HG02981 (cell line): ENCODE data around the gene MAP4K4.

Experiments
- ATAC-seq: cut with Tn5 transposase; IDR thresholded peaks from one replicate; pipeline ENCODE4 v1.9.1; 2021; ENCODE audit warnings: mild to moderate bottlenecking, moderate library complexity; ENCODE audit not compliant: unreplicated experiment

MAP4K4 gene

DNA sequence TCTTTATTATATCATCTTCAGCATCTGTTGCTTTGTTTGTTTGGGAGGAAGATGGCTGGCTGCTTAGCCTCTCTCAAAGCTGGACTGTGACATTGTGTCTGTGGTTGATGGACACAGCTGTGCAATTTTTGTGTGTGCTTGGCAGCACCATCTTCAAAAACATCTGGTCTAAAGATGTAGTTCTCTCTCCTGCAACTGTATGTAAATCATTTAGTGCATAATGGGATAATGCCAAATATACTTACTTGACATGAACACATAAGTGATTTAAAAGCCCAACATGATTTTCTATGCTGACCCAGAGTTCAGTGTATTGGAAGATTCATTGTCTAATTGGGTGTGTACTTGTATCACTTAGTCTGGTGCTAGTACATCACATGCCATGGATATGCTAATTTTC lies 112.2 kb downstream of the MAP4K4 start:
- no peak for ATAC-seq

DNA sequence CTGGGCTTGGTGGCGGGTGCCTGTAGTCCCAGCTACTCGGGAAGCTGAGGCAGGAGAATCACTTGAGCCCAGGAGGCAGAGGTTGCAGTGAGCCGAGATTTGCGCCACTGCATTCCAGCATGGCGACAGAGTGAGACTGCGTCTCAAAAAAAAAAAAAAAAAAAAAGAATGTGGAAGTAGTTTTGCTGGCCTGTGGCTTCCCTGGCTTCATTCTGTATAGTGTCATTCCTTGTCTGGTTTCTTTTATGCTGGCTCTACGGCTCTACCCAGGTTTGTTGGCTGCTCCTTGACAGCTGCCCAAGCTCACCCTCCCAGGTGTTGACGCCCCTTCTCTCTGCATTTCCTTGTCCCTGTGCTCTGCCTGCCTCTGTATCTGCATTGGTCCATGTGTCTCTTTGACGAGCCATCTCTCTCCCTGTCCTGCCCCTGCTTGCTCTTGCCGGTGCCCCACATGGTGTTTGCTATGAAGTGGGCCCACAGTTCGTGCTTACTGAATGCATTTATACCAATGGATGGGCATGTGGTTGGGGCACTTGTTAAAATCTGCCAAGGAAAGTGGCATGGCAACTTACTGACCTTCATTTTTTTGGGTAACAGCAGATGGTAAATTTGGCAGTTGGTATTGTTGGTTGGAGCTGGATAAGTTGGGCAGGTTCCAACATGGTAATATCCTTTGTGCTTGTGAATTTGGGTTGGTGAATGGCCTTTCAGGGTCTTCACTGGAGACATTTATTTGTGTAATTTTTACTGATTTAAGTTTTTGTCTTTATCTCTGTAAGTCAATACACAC lies 113.9 kb downstream of the MAP4K4 start:
- ATAC-seq, result no peak

DNA sequence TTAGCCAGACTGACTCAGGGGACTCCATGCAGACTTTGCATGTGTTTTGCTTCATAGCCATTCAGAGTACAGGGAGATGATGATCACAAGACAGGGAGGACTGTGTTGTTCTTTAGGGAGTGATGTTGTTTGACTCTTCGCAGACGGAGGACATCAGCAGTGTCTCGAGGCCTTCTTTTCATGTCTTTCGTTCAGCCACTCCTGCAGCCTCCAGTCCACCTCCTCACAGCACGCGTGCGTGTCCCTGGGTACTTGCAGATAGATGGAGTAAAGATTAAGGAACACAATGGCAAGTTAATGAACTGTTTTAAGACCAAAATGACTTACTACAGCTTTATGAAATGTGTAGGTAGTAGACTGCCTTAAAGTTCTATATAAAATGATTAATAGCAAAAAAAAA lies 114.7 kb downstream of the MAP4K4 start:
- ATAC-seq, result no peak

DNA sequence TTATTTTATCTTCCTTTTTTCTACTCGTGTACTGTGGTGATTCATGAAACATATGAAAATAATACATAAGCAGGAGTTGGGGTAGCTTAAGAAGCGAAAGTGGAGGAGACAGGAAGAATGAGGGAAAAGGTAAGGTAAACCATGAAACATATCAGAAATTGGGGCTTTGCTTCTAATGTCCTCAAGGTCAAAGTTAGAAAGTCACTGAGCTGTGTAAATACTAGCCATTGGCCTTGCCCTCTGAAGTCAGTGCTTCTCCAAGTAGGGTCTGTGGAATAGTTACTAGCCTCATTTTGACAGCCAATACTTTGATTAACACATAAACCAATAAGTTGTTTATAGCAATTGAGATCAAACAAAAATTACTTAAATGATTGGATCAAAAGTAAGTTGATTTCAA lies 117.2 kb downstream of the MAP4K4 start:
- no peak for ATAC-seq

DNA sequence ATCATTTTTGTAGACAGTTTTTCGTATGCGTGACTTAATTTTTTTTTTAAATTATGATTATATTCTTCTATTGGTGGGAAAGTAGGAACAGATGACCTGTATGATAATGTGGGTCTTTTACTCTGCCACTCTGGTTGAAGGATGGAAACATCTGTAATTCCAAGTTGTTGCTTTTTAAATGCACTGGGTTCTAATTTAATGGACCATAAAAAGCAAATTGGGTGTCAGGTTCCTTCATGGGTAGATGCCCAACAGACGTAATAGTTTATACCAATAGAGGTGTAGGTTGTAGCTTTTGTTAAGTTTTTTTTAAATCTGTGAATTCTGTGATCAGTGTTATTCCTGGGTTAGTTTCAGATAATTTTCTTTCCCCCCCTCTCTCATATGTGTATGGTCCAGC lies 117.6 kb downstream of the MAP4K4 start:
- ATAC-seq, result no peak

DNA sequence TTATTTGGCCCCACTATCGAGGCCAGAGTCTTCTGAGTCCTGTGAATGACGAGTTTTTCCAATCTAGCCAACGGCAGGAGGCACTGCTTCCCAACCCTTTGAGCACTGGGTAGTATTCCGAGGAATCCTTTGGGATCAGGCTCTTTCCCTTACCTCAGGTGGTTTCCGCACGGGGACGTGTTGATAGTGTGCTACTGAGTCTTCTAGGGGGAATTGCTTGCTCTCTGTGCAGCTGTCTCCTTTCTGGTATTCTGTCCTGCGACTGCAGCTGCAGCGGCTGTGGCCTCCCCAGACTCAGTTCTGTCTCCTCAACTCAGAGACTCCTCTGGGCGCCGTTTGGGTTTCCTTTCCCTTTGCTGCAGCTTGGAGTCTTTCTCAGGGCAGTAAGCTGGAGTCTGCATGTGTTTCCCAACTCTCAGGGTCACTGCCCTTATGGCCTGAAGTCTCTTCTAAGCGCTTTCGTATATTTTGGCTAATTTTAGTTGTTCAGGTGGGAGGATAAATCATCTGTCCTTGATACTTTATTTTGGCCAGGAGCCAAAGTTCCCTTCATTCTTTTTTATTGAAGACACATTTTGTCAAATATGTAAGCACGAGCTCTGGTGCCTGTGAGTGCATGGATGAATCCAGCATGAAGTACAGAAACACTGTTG lies 118.4 kb downstream of the MAP4K4 start:
- no peak for ATAC-seq

DNA sequence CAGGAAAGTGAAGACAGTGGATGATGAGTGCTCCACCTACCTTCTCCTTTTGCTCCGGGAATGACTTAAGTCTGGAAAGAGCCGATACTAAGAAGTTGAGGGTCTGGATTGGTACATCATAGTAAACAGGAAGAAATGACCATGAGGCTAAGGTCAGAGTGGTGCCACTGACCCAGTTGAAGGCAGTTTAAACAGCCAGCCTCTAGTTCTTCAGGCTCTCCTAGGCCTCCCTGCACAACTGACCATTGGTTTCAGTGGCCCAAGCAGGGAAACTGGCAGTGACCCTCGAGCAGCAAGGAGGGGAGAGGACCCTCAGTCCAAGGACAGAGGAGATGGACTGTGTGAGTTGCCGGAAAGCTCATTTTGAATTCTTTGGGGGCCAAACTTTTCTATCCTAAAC lies 119.1 kb downstream of the MAP4K4 start:
- no peak for ATAC-seq

DNA sequence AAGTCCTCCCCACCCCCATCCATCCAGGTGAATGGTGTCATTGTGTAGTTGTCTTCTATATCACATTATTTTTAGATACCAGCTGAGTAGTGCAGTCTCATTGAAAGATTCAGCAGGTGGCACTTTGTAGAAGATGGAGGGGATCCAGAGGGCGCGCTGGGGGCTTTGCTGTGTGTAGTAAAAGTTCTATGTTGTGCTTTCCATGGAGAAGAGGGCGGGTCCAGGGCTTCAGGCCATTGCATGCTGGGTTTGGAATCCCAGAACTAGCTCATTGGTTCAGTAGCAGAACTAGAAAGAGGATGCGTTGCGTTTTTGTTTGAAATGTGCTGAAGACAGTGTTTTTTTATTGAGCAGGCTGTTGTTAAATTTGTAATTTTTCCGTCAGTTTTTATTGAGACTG lies 120.0 kb downstream of the MAP4K4 start:
- no peak for ATAC-seq

DNA sequence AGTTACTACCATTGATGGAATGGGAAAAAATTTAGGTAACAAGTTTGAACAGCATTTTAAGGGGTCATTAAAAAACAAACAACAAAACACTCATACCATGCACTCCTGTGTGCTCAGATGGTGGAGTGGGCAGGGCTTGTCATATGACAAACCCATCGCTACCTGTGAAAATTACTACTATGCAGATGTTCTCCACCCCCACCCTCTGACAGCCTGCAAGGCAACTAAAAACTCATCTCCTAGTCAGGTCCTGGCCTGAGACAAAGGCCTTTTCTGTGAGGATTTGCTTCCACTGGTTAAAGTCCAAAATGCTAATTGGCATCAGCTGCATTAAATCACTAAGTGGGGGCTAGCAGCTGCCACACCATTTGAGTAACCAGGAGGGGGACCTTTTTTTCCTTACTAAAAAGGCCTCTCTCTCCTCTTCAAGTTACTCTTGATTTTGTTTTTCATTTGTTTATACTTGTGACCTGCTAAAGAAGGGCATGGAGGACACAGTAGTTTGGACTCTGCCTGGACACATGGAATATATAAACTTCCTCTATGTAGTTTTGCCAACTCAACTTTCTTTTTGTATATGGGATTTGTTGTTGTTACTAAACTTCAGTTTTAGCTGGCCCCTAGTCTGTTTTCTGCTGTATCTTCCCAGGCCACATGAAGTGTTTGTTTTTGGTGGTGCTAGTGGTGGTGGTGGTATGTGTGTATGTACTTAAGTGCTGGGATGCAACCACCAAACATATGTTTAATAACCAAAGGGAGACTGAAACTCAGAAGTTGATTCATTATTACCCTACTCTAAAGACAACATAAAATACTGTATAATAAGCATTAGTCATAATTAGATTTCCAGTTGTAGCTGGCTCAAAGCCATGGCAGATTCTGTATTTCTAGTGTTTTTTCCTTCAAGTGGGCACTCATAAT lies 121.3 kb downstream of the MAP4K4 start:
- ATAC-seq, result no peak

DNA sequence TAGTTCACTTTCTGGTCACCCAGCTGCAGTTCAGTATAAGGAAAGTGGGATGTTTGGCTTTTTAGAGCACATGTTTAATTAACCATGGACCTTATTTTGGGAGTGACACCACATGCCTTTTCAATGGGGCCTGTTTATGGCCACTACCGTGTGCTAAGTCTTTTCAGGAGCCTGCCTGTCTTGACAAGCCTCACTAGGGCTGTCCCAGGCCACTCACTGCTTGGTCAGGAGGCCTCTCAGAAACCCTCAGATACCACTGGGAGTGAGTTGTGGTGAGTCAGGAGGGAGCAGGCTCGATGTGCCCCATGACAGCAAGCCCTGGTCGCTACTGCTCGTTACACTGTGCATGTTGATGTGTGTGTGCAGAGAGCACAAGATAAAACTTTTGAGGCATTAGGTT lies 123.0 kb downstream of the MAP4K4 start:
- no peak for ATAC-seq

DNA sequence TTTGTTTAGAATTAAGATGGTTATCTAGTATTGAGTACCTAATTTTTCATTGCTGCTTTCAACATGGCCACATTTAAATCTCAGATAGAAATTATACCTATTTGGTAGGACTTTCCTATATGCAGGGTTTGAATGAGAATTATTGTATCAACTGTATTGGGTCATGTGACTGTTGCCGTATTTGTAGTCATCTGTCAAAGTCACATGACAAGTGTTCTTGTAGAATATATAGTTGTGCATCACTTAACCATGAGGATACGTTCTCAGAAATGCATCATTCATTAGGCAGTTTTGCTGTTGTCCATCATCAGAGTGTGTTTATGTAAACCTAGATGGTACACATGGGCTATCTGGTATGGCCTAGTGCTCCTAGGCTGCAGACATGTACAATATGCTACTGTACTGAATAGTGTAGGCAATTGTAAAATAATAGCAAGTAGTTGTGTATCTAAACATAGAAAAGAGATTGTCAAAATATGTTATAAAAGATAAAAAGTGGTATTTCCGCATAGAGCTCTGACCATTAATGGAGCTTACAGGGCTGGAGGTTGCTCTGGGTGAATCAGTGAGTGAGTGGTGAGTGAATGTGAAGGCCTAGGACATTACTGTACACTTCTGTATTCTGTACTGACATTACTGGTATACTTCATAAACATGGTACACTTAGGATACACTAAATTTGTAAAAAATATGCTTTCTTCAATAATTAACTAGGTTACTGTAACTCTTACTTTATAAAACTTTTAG lies 123.7 kb downstream of the MAP4K4 start:
- ATAC-seq, result no peak

DNA sequence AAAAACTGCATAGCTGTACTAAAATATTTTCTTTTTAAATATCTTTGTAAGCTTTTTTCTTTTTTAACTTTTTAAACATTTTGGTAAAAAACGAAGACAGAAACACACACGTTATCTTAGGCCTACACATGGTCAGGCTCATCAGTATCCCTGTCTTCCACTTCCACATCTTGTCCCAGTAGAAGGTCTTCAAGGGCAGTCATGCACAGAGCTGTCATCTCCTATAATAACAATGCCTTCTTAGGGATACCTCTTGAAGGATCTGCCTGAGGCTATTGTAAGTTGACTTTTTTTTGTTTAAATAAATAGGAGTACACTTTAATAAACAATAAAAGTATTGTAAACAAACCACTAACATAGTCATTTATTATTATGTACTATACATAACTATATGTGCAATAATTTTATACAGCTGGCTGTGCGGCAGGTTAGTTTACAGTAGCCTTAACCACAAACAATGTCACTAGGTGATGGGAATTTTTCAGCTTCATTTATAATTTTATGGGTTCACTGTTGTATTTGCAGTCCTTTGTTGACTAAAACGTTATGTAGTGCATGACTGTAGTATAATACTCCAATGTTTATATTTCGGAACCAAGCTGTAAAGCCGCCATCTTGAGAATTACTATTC lies 124.4 kb downstream of the MAP4K4 start:
- no peak for ATAC-seq

DNA sequence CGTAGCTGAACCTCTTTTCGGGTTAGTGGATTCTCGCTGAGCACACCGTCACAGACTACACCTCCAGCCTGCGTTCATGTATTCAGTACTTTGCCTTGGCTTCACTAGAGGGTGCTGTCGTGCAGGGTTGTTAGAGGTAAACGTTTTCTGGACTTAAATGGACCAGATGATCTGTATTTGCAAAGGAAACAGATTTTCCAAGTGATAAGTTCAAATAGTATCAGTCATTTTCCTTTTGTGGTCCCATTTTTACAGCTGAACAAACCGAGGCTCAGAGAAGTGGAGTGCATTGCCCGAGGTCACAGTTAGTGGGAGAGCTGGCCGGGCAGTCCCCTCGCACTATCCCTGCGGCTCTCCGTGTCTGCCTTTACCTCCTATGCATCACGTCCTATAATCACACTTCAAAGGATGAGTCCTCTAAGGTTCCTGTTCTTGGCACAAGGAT lies 125.9 kb downstream of the MAP4K4 start:
- ATAC-seq, result peak; percentile 70

DNA sequence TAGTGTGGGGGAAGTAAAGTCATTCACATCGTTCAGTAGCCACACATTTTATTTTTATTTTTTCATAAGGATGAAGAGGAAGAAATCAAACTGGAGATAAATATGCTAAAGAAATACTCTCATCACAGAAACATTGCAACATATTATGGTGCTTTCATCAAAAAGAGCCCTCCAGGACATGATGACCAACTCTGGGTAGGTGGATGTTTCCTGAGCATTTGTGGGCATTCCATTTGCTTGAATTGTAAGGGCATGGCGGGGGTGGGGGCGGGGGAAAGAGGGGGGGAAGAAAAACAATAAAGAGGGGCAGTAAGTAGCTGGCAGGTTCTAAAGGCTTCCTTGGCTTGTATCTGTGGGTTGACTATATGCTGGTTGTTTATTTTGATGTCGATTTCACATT lies 126.4 kb downstream of the MAP4K4 start:
- ATAC-seq, result no peak

DNA sequence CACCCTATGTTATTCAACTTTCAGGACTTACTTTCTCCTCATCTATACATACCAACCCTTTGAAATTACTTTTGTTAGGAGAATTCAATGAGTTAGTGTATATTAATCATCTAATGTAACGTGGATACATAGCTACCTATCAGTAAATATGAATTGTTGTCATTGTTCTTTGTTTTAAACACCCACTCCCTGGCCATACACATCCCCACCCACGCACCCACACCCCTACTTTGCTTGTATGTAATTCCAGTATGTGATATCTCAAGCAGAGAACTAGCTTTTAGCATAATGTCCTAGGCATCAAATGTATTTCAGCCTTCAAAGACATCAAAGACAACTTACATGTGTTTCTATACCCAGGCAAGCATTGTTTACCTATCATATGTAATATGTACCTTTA lies 129.2 kb downstream of the MAP4K4 start:
- no peak for ATAC-seq

DNA sequence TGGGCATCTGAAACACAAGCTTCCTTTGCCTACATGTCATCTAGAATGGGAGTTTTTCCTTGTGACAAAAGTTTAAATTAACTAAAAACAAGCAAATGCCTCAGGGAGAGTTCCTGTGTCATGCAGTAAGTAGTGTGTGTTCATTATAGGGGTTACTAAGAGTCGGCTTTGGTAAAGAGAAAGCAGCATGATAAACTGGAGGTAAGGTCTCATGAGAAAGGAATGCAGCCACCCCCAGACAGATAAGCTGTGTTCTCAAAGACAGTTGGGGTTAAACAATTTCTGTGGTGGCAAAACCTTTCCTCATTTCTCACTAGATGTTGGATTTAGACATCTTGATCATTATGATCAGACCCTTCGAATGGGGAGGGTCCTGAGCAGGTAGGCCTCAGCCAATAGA lies 129.7 kb downstream of the MAP4K4 start:
- ATAC-seq, result no peak

DNA sequence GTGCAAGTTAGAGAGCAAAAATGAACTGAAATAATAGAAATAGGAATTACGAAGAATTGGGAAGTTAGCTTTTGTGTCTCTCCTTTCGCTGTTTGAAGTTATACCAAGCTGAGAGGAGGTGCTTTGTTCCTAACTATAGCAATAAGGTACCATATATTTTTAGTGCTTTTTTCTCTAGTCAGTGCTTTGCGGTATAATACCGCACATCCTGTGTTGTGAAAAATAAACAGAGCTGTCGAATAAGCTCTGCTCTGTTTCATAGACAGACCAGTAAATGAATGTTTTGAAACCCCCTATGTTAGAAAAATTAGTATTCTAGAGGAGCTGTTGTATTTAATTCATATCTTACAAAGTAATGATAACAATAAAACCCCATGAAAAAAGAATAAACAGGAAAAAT lies 130.8 kb downstream of the MAP4K4 start:
- ATAC-seq, result no peak

DNA sequence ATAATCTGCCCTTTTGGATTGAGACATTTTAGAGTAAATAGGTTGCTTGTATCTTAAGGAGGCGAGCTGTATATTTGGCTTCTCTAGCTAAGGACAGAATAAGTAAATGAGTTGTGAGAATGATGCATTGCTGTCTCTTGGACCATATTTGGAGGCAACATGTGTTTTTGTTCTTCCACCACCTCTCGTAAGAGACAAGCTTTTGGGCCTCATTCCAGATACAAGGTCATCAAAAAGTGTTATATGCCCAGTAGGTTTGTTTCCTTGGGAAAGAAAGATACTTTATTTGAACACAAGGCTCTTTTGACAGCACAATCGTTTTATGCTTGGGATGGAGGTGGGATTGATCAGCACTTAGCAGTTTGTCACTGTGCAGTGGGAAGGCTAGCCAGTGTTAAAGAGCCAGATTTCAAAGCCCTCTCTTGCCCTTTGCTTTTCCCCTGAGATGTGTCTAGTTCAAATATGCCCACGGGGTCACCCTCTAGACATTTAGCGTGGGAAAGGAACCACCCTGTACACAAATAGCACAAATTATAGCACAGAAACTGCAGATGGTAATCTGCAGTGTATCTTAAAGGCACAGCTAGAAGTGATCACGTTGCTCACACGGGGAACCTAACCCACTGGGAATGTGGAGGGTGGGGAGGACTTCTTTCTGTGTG lies 131.3 kb downstream of the MAP4K4 start:
- ATAC-seq, result no peak

DNA sequence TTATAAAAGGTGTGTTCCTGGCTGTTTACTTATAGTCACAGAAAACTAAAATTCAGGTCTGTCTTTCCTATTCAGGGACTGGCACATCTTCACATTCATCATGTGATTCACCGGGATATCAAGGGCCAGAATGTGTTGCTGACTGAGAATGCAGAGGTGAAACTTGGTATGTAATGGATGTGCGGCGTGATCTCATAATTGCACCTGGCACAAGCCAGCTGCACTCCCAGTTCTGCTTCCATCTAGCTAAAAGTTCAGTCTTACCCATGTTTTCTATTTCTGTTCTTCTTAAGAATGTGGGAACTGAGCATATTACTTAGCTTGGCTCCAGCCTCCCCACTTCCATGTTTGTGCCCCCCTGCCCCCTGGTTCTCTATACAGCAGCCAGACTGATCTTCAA lies 131.9 kb downstream of the MAP4K4 start:
- no peak for ATAC-seq

DNA sequence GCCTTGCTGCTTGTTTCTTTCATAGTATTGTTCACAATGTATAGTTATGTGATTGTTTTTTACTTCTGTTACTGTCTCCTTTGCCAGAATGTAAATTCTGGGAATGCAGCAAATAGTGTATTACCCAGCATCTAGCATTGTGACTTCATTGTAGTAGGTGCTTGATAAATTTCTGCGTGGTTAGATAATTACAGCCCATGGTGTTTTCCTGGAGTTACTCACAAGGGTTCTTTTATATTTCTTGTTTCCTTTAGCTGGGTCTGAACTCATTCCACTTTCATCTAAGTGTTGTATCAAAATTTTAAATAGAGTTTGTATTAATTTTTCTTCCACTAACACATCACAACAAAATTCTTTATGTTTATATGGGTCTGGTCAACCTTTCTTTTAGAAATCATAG lies 132.6 kb downstream of the MAP4K4 start:
- ATAC-seq, result no peak
